VCaP (cell line): Measurements from ENCODE around the gene HOXD1.

Experiments used
- H3K27ac ChIP-seq: fragments of 450-650 bp; 2 replicates; pipeline ENCODE4 v1.5.1; 2017
- TF ChIP-seq, protein P1 (sequence below): fragments of 450-650 bp; conservative IDR thresholded peaks from 2 replicates; pipeline ENCODE4 v1.5.1; 2017; ENCODE audit warnings: mild to moderate bottlenecking, moderate library complexity

Gene HOXD1

GRCh38 chr2:176200971-176201370, 12.5 kb downstream of the HOXD1 start:
- TF ChIP-seq, protein P1, sequence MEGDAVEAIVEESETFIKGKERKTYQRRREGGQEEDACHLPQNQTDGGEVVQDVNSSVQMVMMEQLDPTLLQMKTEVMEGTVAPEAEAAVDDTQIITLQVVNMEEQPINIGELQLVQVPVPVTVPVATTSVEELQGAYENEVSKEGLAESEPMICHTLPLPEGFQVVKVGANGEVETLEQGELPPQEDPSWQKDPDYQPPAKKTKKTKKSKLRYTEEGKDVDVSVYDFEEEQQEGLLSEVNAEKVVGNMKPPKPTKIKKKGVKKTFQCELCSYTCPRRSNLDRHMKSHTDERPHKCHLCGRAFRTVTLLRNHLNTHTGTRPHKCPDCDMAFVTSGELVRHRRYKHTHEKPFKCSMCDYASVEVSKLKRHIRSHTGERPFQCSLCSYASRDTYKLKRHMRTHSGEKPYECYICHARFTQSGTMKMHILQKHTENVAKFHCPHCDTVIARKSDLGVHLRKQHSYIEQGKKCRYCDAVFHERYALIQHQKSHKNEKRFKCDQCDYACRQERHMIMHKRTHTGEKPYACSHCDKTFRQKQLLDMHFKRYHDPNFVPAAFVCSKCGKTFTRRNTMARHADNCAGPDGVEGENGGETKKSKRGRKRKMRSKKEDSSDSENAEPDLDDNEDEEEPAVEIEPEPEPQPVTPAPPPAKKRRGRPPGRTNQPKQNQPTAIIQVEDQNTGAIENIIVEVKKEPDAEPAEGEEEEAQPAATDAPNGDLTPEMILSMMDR = no peak
- H3K27ac ChIP-seq = no peak overlapping the region

DNA sequence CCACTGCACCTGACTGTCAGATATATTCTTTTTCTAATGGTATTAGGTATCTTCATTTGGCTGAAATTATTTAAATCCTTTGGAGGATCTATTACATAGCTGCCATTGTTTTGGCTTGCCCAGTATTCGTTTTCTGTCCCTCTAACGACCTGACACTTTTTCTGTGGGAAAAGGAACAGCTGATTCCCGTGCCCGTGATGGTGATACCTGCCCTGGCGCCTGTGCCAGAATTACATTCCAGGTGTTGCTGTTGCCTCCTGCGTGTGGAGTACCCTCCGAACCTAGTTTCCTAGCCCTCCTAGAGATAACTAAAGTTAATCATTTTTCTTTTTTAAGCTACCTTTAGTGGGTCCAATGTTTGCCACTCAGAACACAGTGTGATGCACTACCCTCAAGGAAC, 14.0 kb downstream of the HOXD1 start:
- H3K27ac ChIP-seq = no peak overlapping the region
- TF ChIP-seq, protein P1 = no peak

- TF ChIP-seq, protein P1 = no peak
- no peak overlapping the region for H3K27ac ChIP-seq
These were observed 16.7 kb downstream of the HOXD1 start for GRCh38 chr2:176205126-176205525.

DNA sequence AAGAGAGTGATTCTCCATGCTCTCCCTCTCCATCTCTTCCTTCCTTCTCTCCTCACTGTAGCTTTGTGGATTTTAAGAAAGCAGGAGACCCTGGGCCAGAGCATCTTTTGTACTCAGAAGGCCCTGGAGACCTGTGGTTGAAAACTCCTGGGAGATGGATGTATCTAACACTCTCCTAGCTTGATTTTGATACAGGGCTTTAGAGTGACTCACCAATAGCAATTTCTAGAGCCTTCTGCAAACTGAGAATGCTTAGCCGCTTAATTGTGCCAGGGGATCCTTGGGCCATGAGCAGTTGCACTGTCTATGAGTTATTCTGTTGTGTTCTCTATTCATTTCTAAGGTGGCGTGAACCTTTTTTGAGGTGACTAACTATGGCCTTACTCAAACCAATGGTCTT, 17.7 kb downstream of the HOXD1 start:
- no peak overlapping the region for H3K27ac ChIP-seq
- TF ChIP-seq, protein P1 = no peak

DNA sequence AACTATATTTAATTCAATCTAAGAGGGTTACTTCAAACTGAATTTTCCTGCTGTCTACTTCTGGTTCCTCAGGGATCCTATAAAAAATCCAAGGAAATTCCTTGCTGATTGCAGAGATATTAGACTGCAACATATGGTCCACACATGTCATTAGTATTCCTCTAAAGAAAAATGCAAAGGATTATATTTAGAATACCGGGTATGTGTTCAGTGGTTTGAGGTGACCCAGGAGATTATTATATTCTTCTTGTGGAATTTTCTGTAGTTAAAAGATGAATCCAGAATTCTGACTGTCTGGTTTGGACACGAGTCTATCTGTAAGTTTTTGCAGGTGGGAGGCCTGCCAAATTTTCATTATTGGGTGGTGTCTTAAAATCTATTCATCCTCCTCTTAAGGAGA, 18.2 kb downstream of the HOXD1 start:
- TF ChIP-seq, protein P1 = no peak
- no peak overlapping the region for H3K27ac ChIP-seq

GRCh38 chr2:176211110-176211509, 22.6 kb downstream of the HOXD1 start:
- TF ChIP-seq, protein P1 = no peak
- no peak overlapping the region for H3K27ac ChIP-seq

GRCh38 chr2:176212276-176212675, 23.8 kb downstream of the HOXD1 start:
- TF ChIP-seq, protein P1 = no peak

DNA sequence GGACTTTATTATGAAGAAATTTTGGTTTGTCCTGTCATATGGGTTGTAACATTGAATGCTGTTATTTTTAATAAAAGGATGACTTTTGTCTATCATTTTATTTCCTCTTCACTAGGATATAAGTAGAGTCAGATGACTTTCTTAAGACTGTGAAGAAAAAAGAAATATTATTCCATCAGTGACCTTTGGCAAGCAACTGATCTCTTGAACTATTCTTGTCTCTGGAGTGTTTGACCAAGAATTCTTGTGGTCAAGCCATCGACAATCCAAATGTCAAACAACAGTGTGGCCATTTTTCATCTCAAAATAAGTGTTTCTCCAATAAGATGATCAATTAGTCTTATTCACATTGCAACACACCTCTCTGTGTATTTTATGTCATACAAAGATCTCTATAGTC, 24.9 kb downstream of the HOXD1 start:
- H3K27ac ChIP-seq = no peak overlapping the region
- TF ChIP-seq, protein P1 = no peak

More at GRCh38 chr2:176212276-176212675, 23.8 kb downstream of the HOXD1 start:
- no peak overlapping the region for H3K27ac ChIP-seq
